Activated T-helper 1 cell treated with Interleukin-2 at 50 U/mL for 16 hours (primary cell): Measurements from ENCODE around the gene UTS2R.

Experiments used
- DNase-seq: peaks from one replicate; pipeline ENCODE4 v3.0.0-alpha.2; 2020; ENCODE audit warnings: low read depth

The UTS2R gene

DNA sequence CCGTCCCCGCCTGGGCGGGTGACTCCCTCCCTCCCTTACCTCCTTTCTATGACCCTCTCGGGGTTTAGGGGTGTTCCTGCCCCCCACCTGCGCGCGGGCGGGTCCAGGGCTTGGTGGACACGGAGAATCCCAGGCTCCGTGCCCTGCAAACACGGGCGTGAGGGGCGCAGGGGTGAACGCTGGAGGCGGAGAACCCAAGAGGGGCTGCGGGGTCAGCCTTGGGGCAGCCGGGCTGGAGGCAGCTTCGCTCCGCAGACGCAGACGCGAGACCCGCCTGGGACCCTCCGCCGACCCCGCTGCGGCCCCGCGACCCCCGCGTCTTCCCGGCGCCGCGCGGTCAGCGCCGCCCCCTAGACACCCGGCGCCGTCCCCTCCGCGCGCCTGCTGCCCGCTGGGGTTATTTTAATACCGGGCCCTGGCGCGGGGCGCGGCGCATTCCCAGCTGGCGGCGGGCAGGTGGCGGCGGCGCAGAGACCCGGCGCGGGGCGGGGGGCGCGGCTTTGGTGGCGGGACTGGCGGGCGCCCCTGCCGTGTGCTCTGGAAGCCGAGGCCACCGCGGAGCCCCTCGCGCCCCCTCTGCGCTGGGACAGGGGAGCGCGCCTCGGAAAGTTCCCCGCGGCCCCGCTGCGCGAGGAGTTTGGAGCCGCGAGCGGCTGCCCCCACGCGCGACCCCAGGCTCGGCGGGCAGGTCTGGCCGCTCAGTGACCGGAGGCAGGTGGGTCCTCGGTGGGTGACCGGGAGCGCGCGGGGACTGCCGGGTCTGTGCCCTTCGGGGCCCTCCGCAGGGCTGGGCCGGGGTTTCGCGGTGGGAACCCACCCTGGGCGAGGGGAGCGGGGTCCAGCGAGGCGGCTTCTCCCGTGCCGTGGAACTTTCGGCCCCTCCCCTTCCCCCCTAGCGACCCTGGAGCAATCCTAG, at the start of gene UTS2R:
Gene UTS2R (plus strand): TSS at position 433 of the 916 bp plus-strand sequence. CDS start 2,560 bp downstream, outside the sequence.
- DNase-seq: no peak

- no peak for DNase-seq
These were observed 49.6 kb upstream of the UTS2R start for GRCh38 chr17:82321947-82322466.

GRCh38 chr17:82322526-82323453, 48.8 kb upstream of the UTS2R start:
- DNase-seq: no peak

- DNase-seq: no peak
These were observed 47.9 kb upstream of the UTS2R start for GRCh38 chr17:82323514-82324234.

DNA sequence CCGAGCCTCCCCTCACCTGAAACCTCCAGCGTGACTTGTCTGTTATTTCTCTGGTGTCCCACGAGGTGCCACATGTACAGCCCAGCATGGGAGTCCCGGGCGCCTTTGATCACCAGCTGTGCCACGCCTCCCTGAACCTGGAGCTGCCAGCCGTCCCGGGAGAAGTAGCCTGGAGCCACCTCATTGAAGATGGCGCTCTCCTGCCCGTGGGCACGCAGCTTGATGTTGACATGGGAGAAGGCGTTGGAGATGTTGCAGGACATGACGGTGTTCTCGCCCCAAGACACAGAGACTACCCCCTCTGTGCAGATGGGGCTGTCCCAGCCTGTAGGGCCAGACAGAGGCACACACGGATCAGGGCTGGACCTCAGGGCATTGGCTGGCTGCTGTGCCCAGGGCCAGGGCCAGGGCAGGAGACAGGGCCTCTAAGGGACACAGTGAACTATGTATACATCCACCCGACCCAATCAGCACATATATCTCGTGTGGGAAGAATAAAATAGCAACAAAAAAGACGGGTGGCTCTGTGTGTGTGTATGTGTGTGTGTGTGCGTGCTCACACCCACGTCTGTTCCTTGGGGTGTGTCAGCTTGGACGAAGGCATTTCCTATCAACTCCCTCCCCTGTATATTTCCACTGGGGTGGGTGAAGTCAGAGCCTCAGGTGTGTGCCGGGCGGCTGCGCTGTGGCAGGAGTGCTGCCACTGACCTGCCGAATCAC, 46.8 kb upstream of the UTS2R start:
- no peak for DNase-seq

DNA sequence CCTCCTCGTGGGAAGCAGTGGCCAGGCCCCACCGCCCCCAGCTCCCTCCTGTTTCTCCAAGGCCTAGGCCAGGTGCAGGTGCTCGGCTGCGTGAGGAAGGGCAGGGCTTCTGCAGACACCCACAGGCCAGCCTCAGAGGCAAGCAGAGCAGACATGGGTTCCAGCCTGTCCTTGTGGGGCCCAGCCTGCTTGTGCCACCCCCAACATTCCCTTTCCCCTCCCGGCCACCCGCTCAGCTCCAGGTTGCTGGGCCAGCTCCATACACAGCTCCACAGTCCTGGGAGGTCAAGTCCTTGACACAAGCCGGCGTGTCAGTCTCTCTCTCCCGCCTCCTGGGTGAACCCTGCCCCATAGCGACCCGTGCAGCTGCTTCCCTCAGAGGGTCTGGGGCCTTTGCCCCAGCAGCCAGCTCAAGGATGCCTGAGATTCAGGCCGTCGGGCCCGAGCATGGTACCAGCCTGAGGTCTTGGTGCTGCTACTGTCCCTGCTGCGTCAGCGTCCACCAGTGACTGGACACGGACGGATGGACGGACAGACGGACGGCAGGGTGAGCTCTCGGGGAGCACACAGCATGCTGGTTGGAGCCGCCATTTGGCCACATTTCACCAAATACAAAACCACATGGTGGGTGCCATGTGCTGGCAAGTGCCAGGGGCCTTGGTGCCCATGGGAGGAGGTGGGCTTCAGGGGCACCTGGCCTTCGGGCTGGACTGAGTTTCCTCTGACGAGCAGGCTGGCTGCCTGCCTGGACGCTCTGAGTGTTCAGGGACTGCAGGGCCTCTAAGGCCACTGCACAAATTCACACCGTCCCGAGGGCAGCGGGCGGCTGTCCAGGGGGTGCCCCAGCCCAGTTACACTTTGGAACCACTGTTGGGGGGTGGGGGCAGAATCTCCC, 46.0 kb upstream of the UTS2R start:
- DNase-seq: no peak

DNA sequence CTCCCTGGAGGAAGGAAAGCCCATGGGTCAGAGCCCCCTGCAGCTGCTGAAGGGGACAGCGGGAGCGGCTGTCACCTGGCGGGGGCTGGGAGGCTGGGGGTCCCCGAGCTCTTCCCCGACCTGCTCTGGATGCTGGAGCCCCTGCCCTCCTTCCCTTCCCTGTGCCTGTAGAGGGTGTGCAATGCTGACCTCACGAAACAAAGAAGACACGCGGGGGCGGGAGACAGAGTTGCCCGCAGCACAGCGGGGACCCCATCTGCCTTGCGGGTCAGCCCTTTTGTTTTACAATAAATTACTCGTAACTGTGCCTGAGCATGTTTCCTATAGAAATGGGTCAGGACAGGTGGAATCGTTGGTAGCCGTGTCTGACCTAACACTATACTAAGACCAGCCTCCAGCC, 44.3 kb upstream of the UTS2R start:
- DNase-seq: no peak

DNA sequence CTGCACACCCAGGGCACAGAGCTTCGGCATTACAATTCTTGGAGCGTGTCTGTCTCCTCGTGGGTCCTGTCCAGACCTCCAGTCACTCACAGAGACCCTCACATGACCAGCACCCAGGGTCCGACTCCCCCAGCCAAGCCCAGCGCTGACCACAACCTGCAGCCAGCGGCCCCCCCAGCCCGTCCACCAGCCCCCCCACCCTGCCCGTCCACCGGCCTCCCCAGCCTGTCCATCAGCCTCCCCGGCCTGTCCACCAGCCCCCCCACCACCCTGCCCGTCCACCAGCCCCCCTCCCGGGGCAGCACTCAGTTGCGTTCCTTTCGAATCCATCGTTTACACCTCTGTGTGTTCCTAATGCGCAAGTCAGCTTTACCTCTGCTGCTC, 43.8 kb upstream of the UTS2R start:
- DNase-seq: no peak

- DNase-seq: no peak
These were observed 43.2 kb upstream of the UTS2R start for GRCh38 chr17:82328141-82328993.

- DNase-seq: no peak
These were observed 42.5 kb upstream of the UTS2R start for GRCh38 chr17:82328994-82329507.

GRCh38 chr17:82329683-82330321, 41.8 kb upstream of the UTS2R start:
- DNase-seq: no peak

GRCh38 chr17:82330322-82331239, 41.0 kb upstream of the UTS2R start:
- no peak for DNase-seq

GRCh38 chr17:82331345-82331939, 40.1 kb upstream of the UTS2R start:
- DNase-seq: no peak

GRCh38 chr17:82332669-82333278, 38.8 kb upstream of the UTS2R start:
- no peak for DNase-seq

- DNase-seq: no peak
These were observed 38.0 kb upstream of the UTS2R start, which contains the start of gene SECTM1 for GRCh38 chr17:82333279-82334171. TSS of gene SECTM1 (minus strand) at chr17:82333766. CDS start at chr17:82327240, 6,526 bp downstream.
